BE2C (cell line): ENCODE measurements around the gene LRRC4C.

Experiments used
- DNase-seq: peaks from one replicate; pipeline ENCODE4 v3.0.0-alpha.2; 2020
- H3K27me3 ChIP-seq: fragments of 250-450 bp; sonication (Bioruptor Pico); 2 replicates; pipeline ENCODE4 v1.5.1; 2020; ENCODE audit warnings: mild to moderate bottlenecking
- H3K36me3 ChIP-seq: fragments of 250-450 bp; sonication (Bioruptor Pico); 2 replicates; pipeline ENCODE4 v1.5.1; 2020; ENCODE audit warnings: mild to moderate bottlenecking
- H3K4me1 ChIP-seq: fragments of 250-450 bp; sonication (Bioruptor Pico); 2 replicates; pipeline ENCODE4 v1.5.1; 2020
- H3K4me3 ChIP-seq: 2 replicates; pipeline ENCODE4 v1.5.1; 2011; ENCODE audit warnings: low read depth, low read length
- H3K9me3 ChIP-seq: fragments of 250-450 bp; sonication (Bioruptor Pico); 2 replicates; pipeline ENCODE4 v1.5.1; 2020
- TF ChIP-seq, protein P1 (sequence below): IDR thresholded peaks from 2 replicates; pipeline ENCODE4 v1.5.1; 2012; ENCODE audit warnings: mild to moderate bottlenecking, low read depth, low read length

Gene LRRC4C

DNA sequence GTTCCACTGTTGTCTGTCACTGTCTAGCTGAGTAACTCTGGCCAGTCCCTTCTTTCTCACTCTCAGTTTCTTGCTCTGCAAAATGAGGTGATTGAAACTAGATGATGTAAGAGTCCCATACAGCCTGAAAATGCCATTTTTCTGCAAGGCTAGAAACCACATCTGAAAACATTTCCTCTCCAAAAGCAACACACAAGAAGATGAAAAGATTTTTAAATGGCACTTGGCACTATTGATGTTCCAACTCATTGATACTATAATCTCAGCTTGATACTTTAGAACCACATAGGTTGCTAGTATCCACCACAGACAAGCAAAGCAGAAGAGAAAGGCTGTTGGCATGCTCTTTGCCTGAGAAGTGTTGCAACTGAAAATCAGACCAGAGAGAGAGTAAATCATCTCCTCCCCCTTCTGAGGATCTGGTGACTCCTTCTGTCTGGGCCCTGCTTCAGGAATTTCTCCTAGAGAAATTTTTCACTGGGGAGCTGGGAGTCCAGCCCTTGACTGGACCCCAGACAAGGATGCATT is 1217.9 kb downstream of the LRRC4C start:
- Histone ChIP-seq H3K4me1 (no peaks in the 10 kb centered on the region), H3K27me3 (no peaks in the 10 kb centered on the region), H3K9me3 (no peaks in the 10 kb centered on the region), H3K4me3 (no peak overlapping the region), H3K36me3 (no peaks in the 10 kb centered on the region)
- TF ChIP-seq, protein P1, sequence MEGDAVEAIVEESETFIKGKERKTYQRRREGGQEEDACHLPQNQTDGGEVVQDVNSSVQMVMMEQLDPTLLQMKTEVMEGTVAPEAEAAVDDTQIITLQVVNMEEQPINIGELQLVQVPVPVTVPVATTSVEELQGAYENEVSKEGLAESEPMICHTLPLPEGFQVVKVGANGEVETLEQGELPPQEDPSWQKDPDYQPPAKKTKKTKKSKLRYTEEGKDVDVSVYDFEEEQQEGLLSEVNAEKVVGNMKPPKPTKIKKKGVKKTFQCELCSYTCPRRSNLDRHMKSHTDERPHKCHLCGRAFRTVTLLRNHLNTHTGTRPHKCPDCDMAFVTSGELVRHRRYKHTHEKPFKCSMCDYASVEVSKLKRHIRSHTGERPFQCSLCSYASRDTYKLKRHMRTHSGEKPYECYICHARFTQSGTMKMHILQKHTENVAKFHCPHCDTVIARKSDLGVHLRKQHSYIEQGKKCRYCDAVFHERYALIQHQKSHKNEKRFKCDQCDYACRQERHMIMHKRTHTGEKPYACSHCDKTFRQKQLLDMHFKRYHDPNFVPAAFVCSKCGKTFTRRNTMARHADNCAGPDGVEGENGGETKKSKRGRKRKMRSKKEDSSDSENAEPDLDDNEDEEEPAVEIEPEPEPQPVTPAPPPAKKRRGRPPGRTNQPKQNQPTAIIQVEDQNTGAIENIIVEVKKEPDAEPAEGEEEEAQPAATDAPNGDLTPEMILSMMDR: no peak
- DNase-seq: no peak

DNA sequence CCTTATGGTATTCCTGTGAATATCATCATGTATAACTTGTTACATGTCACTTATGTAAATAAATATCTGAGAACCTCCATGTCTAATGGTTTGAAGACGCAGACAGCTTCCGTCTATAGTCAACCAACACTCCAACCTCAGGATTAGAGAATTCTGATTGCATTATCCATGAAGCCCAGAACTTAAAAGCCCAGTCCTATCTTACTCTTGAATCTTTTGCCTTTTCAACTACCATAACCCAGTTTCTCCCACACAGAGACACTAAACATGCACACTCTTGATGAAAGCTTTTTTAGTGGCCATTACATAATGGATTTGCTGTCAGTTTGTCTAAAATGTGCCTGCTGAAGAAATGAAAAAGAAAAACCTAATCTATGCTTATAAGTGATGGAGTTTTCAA is 1219.2 kb downstream of the LRRC4C start:
- no peaks in the 10 kb centered on the region for H3K9me3 ChIP-seq
- no peaks in the 10 kb centered on the region for H3K27me3 ChIP-seq
- no peak for DNase-seq
- H3K4me3 ChIP-seq: no peak overlapping the region
- no peaks in the 10 kb centered on the region for H3K4me1 ChIP-seq
- TF ChIP-seq, protein P1: no peak
- H3K36me3 ChIP-seq: no peaks in the 10 kb centered on the region

DNA sequence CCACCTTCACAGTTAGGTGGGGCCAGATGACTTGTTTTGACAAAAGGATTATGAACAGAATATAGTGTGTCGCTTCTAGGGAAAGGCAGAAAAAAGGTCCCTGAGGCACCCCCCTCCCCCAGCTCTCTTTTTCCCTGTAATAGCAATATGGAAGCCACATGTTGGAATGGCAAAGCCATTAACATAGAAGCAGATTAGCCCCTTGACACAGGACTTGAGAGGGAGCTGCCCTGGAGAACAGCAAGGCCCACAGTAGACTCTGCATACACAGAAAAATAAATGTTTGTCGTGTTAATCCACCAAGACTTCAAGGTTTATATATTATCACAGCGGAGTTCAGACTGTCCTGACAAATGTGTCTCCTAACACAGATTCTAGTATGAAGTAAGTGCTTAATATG is 1222.9 kb downstream of the LRRC4C start:
- no peak overlapping the region for H3K4me3 ChIP-seq
- no peaks in the 10 kb centered on the region for H3K36me3 ChIP-seq
- no peaks in the 10 kb centered on the region for H3K27me3 ChIP-seq
- no peaks in the 10 kb centered on the region for H3K9me3 ChIP-seq
- H3K4me1 ChIP-seq: no peaks in the 10 kb centered on the region
- DNase-seq: no peak
- TF ChIP-seq, protein P1: no peak

DNA sequence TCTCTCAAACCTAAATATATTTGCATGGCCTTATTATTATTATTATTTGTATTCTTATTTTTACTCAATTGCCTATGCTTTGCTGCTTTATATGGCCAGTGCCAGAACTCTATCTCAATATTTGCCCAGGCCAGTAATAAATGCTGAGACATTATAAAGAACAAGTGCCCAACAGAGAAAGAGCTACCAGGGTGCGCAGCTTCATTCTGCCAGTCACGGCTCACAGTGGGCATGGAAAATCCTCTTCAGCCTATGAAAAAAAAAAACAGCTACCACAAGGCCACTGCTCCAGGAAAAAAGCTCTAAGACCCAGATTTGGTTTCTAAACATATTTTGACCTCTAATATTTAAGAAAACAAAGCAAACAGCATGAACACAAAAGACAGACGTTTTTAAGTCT is 1223.6 kb downstream of the LRRC4C start:
- Histone ChIP-seq H3K27me3 (no peaks in the 10 kb centered on the region), H3K36me3 (no peaks in the 10 kb centered on the region), H3K4me3 (no peak overlapping the region), H3K4me1 (no peaks in the 10 kb centered on the region), H3K9me3 (no peaks in the 10 kb centered on the region)
- TF ChIP-seq, protein P1: no peak
- no peak for DNase-seq

DNA sequence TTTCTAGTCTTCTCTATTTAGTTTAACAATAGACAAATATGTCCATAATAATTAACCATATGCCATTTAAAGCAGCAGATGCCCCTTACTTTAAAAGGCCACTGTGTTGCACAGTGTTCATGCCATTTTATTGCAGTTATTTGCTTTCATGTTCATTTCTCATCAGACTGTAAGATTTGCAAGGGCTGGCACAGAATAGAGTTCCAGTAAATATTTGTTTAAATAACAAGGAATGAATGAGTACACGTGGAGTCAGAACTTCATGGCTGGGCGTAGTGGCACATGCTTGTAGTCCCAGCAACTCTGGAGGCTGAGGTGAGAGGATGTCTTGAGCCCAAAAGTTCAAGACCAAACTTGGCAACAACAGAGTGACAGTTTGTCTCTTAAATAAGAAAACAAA is 1228.6 kb downstream of the LRRC4C start:
- no peak overlapping the region for H3K4me3 ChIP-seq
- H3K9me3 ChIP-seq: no peaks in the 10 kb centered on the region
- TF ChIP-seq, protein P1: no peak
- no peak for DNase-seq
- no peaks in the 10 kb centered on the region for H3K27me3 ChIP-seq
- H3K36me3 ChIP-seq: no peaks in the 10 kb centered on the region
- no peaks in the 10 kb centered on the region for H3K4me1 ChIP-seq

DNA sequence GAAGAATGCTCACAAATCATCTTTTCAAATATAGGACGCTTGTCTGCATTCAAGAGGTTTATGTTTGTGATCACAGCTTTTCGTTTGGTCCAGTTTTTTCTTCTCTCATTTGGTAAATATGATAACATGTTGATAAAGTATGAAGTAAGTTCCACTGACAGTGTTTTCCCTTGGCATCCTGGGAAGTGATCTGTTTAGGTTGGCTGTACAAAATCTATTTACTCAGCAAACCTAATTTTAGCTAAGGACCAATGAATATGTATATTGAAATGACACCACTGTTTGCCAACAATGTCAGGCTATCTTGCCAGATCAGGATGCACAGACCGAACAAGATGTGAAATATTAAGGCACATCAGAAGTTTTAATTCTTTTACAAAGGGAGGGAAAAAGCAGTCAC is 1230.8 kb downstream of the LRRC4C start:
- no peak for DNase-seq
- Histone ChIP-seq H3K36me3 (no peaks in the 10 kb centered on the region), H3K27me3 (no peaks in the 10 kb centered on the region), H3K4me3 (no peak overlapping the region), H3K9me3 (no peaks in the 10 kb centered on the region), H3K4me1 (no peaks in the 10 kb centered on the region)
- TF ChIP-seq, protein P1: no peak
